ENCODE data around the gene FBF1.

DNA sequence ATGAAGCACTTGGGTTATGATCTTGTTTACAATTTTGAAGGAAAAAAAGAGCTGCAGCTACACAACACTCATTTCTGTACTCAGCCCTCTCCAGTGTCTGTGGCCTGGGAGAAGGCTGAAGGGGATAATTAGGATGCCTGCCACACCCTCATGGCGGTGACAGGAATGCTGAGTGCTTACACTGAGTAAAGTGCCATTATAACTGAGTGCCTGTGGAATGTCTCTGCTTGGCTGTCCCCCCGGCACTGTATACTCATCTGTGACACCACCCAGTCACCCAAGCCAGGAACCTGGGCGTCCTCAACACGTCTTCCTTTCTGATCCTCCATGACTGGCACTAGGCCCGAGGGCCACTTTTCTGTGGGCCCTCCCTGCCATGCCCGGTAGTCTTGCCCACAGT is 32.6 kb downstream of the FBF1 start:
- TF ChIP-seq, protein P1, sequence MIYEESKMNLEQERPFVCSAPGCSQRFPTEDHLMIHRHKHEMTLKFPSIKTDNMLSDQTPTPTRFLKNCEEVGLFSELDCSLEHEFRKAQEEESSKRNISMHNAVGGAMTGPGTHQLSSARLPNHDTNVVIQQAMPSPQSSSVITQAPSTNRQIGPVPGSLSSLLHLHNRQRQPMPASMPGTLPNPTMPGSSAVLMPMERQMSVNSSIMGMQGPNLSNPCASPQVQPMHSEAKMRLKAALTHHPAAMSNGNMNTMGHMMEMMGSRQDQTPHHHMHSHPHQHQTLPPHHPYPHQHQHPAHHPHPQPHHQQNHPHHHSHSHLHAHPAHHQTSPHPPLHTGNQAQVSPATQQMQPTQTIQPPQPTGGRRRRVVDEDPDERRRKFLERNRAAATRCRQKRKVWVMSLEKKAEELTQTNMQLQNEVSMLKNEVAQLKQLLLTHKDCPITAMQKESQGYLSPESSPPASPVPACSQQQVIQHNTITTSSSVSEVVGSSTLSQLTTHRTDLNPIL (CRISPR knock-in tag; IDR thresholded peaks at IDR 0.05; ENCODE audit: low read depth) = no peak
- TF ChIP-seq RARB (CRISPR knock-in tag; IDR thresholded peaks at IDR 0.05) = no peak
- TF ChIP-seq ZFP3 (CRISPR knock-in tag; IDR thresholded peaks at IDR 0.05) = no peak
- no peak for TF ChIP-seq ESRRG (CRISPR knock-in tag; IDR thresholded peaks at IDR 0.05)
- no peak for TF ChIP-seq ARNTL (CRISPR knock-in tag; IDR thresholded peaks at IDR 0.05; ENCODE audit: borderline replicate concordance, low read depth)
- TF ChIP-seq, protein P2, sequence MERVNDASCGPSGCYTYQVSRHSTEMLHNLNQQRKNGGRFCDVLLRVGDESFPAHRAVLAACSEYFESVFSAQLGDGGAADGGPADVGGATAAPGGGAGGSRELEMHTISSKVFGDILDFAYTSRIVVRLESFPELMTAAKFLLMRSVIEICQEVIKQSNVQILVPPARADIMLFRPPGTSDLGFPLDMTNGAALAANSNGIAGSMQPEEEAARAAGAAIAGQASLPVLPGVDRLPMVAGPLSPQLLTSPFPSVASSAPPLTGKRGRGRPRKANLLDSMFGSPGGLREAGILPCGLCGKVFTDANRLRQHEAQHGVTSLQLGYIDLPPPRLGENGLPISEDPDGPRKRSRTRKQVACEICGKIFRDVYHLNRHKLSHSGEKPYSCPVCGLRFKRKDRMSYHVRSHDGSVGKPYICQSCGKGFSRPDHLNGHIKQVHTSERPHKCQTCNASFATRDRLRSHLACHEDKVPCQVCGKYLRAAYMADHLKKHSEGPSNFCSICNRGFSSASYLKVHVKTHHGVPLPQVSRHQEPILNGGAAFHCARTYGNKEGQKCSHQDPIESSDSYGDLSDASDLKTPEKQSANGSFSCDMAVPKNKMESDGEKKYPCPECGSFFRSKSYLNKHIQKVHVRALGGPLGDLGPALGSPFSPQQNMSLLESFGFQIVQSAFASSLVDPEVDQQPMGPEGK (CRISPR knock-in tag; IDR thresholded peaks at IDR 0.05; ENCODE audit: borderline replicate concordance) = no peak
- TF ChIP-seq, protein P3, sequence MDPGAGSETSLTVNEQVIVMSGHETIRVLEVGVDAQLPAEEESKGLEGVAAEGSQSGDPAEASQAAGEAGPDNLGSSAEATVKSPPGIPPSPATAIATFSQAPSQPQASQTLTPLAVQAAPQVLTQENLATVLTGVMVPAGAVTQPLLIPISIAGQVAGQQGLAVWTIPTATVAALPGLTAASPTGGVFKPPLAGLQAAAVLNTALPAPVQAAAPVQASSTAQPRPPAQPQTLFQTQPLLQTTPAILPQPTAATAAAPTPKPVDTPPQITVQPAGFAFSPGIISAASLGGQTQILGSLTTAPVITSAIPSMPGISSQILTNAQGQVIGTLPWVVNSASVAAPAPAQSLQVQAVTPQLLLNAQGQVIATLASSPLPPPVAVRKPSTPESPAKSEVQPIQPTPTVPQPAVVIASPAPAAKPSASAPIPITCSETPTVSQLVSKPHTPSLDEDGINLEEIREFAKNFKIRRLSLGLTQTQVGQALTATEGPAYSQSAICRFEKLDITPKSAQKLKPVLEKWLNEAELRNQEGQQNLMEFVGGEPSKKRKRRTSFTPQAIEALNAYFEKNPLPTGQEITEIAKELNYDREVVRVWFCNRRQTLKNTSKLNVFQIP (CRISPR knock-in tag; IDR thresholded peaks at IDR 0.05; ENCODE audit: borderline replicate concordance, low read depth) = no peak
- no peak for TF ChIP-seq TOX (CRISPR knock-in tag; IDR thresholded peaks at IDR 0.05; ENCODE audit: borderline replicate concordance)
- no peak for TF ChIP-seq BACH2 (CRISPR knock-in tag; IDR thresholded peaks at IDR 0.05; ENCODE audit: borderline replicate concordance)
- TF ChIP-seq SNAI2 (CRISPR knock-in tag; IDR thresholded peaks at IDR 0.05) = no peak
- TF ChIP-seq ISL1 (CRISPR knock-in tag; IDR thresholded peaks at IDR 0.05) = no peak
